H9 (cell line): ENCODE data around the gene TRPV3. TPM values are rescaled to one million over a fixed set of nuclear protein-coding genes. Genes with fewer than 3 reads are reported as not detected.

Experiments used
- DNase-seq: peaks from one replicate; pipeline ENCODE4 v3.0.0-alpha.2; 2017
- H2AFZ ChIP-seq: one replicate; pipeline ENCODE4 v1.6.1; 2013; ENCODE audit warnings: mild to moderate bottlenecking, low read length, control low read depth, moderate library complexity
- H2AK5ac ChIP-seq: 2 replicates; pipeline ENCODE4 v1.6.1; 2013; ENCODE audit warnings: low read length, control low read depth, mixed read lengths; ENCODE audit not compliant: insufficient read length
- H2BK120ac ChIP-seq: one replicate; pipeline ENCODE4 v1.6.1; 2013; ENCODE audit warnings: low read depth, mild to moderate bottlenecking, low read length, control low read depth, inconsistent platforms; ENCODE audit not compliant: poor library complexity, severe bottlenecking
- H2BK12ac ChIP-seq: 2 replicates; pipeline ENCODE4 v1.6.1; 2013; ENCODE audit warnings: low read length, control low read depth, mixed read lengths, low read depth; ENCODE audit not compliant: insufficient read length
- H2BK15ac ChIP-seq: 2 replicates; pipeline ENCODE4 v1.6.1; 2013; ENCODE audit warnings: low read depth, low read length, control low read depth
- H2BK20ac ChIP-seq: one replicate; pipeline ENCODE4 v1.6.1; 2013; ENCODE audit warnings: low read depth, mild to moderate bottlenecking, low read length, control low read depth, inconsistent platforms; ENCODE audit not compliant: poor library complexity, severe bottlenecking
- H2BK5ac ChIP-seq: 2 replicates; pipeline ENCODE4 v1.6.1; 2013; ENCODE audit warnings: low read length, control low read depth, mixed read lengths; ENCODE audit not compliant: insufficient read length
- H3K14ac ChIP-seq: 2 replicates; pipeline ENCODE4 v1.6.1; 2013; ENCODE audit warnings: low read length, control low read depth; ENCODE audit not compliant: insufficient read depth
- H3K18ac ChIP-seq: 2 replicates; pipeline ENCODE4 v1.6.1; 2013; ENCODE audit warnings: low read depth, mild to moderate bottlenecking, mixed read lengths, low read length, control low read depth; ENCODE audit not compliant: insufficient read length
- H3K23ac ChIP-seq: 2 replicates; pipeline ENCODE4 v1.6.1; 2013; ENCODE audit warnings: low read length, control low read depth, mixed read lengths, low read depth; ENCODE audit not compliant: insufficient read length
- H3K23me2 ChIP-seq: 2 replicates; pipeline ENCODE4 v1.6.1; 2013; ENCODE audit warnings: low read depth, mild to moderate bottlenecking, mixed read lengths, low read length, control low read depth; ENCODE audit not compliant: insufficient read length, poor library complexity, severe bottlenecking
- H3K27ac ChIP-seq: 2 replicates; pipeline ENCODE4 v1.5.1; 2013; ENCODE audit warnings: low read length, control low read depth, mixed read lengths, low read depth; ENCODE audit not compliant: insufficient read length
- H3K27me3 ChIP-seq: 2 replicates; pipeline ENCODE4 v1.6.1; 2013; ENCODE audit warnings: low read length, control low read depth, inconsistent platforms; ENCODE audit not compliant: insufficient read depth
- H3K4ac ChIP-seq: 2 replicates; pipeline ENCODE4 v1.6.1; 2013; ENCODE audit warnings: low read depth, mild to moderate bottlenecking, control low read depth, inconsistent platforms, low read length, moderate library complexity
- H3K4me1 ChIP-seq: 2 replicates; pipeline ENCODE4 v1.6.1; 2013; ENCODE audit warnings: low read length, control low read depth, inconsistent platforms; ENCODE audit not compliant: insufficient read depth
- H3K4me2 ChIP-seq: 2 replicates; pipeline ENCODE4 v1.6.1; 2013; ENCODE audit warnings: low read length, control low read depth, mixed read lengths; ENCODE audit not compliant: insufficient read length, insufficient read depth
- H3K56ac ChIP-seq: 2 replicates; pipeline ENCODE4 v1.6.1; 2013; ENCODE audit warnings: low read depth, mild to moderate bottlenecking, mixed read lengths, low read length, control low read depth; ENCODE audit not compliant: insufficient read length
- H3K79me1 ChIP-seq: 2 replicates; pipeline ENCODE4 v1.6.1; 2013; ENCODE audit warnings: low read depth, mild to moderate bottlenecking, moderate library complexity, low read length, control low read depth, inconsistent platforms; ENCODE audit not compliant: insufficient read depth, poor library complexity, severe bottlenecking
- H3K79me2 ChIP-seq: 2 replicates; pipeline ENCODE4 v1.6.1; 2013; ENCODE audit warnings: low read length, control low read depth, inconsistent platforms; ENCODE audit not compliant: insufficient read depth
- H3K9ac ChIP-seq: 2 replicates; pipeline ENCODE4 v1.6.1; 2013; ENCODE audit warnings: low read length, control low read depth, mixed read lengths; ENCODE audit not compliant: insufficient read length; ENCODE audit errors: extremely low read depth
- H3K9me3 ChIP-seq: one replicate; pipeline ENCODE4 v1.6.1; 2013; ENCODE audit warnings: low read depth, low read length, inconsistent platforms; ENCODE audit not compliant: control insufficient read depth
- H3T11ph ChIP-seq: one replicate; pipeline ENCODE4 v1.6.1; 2013; ENCODE audit warnings: mild to moderate bottlenecking, low read length, control low read depth, inconsistent platforms
- H4K20me1 ChIP-seq: one replicate; pipeline ENCODE4 v1.6.1; 2013; ENCODE audit not compliant: control insufficient read depth, insufficient read length, insufficient read depth
- H4K5ac ChIP-seq: 2 replicates; pipeline ENCODE4 v1.6.1; 2013; ENCODE audit warnings: low read depth, mild to moderate bottlenecking, mixed read lengths, low read length, control low read depth; ENCODE audit not compliant: insufficient read length
- H4K8ac ChIP-seq: replicated peaks from 2 replicates; pipeline ENCODE4 v1.6.1; 2013; ENCODE audit warnings: low read length, control low read depth, mixed read lengths, low read depth; ENCODE audit not compliant: insufficient read length
- H4K91ac ChIP-seq: 2 replicates; pipeline ENCODE4 v1.6.1; 2013; ENCODE audit warnings: low read depth, mild to moderate bottlenecking, moderate library complexity, mixed read lengths, low read length, control low read depth; ENCODE audit not compliant: insufficient read length
- H3K27ac Mint-ChIP-seq, 3 experiments: 2 replicates in 2 of 3; 3 replicates in 1 of 3; pipeline ENCODE4 v1.8.0; 2020 to 2021; ENCODE audit warnings: mixed read lengths in 3 of 3, mild to moderate bottlenecking in 1 of 3, moderate library complexity in 1 of 3
- H3K27me3 Mint-ChIP-seq: 2 replicates; pipeline ENCODE4 v1.8.0; 2021; ENCODE audit warnings: low read depth, mild to moderate bottlenecking, moderate library complexity, mixed read lengths
- H3K36me3 Mint-ChIP-seq, 3 experiments: 2 replicates in 2 of 3; 3 replicates in 1 of 3; pipeline ENCODE4 v1.8.0; 2020 to 2021; ENCODE audit warnings: low read depth in 3 of 3, mixed read lengths in 3 of 3; ENCODE audit not compliant: insufficient read depth in 1 of 3
- H3K4me1 Mint-ChIP-seq, 2 experiments: 2 replicates each; pipeline ENCODE4 v1.8.0; 2020; ENCODE audit warnings: mixed read lengths in 2 of 2
- H3K4me3 Mint-ChIP-seq, 2 experiments: 2 replicates in 1 of 2; 3 replicates in 1 of 2; pipeline ENCODE4 v1.8.0; 2020 to 2021; ENCODE audit warnings: mild to moderate bottlenecking in 2 of 2, mixed read lengths in 2 of 2, moderate library complexity in 1 of 2
- H3K9me3 Mint-ChIP-seq, 2 experiments: 2 replicates in 1 of 2; 3 replicates in 1 of 2; pipeline ENCODE4 v1.8.0; 2020; ENCODE audit warnings: mild to moderate bottlenecking in 2 of 2, mixed read lengths in 2 of 2, moderate library complexity in 1 of 2
- WGBS: extraction: QIAGEN DNeasy Blood & Tissue Kit; methylation state at CpG from one replicate; pipeline ENCODE4 v1.1.7; 2013; ENCODE audit warnings: missing lambda C conversion rate, low lambda C conversion rate, mixed read lengths; ENCODE audit not compliant: insufficient read length; ENCODE audit errors: extremely low coverage; 5-methylcytosine and 5-hydroxymethylcytosine counted together
- total RNA-seq: library from RNA; stranded (reverse); gene quantifications from 2 replicates; pipeline ENCODE4 v1.2.1, GENCODE V29; 2021
- TF ChIP-seq, protein P1 (sequence below): fragments of 200-600 bp; sonication (generic); conservative IDR thresholded peaks from 3 replicates; pipeline ENCODE4 v1.8.0; 2021; ENCODE audit warnings: antibody characterized with exemption, mild to moderate bottlenecking

TRPV3 gene
- total RNA-seq, 1 experiment from 2014 or later, result 0.63 TPM

DNA sequence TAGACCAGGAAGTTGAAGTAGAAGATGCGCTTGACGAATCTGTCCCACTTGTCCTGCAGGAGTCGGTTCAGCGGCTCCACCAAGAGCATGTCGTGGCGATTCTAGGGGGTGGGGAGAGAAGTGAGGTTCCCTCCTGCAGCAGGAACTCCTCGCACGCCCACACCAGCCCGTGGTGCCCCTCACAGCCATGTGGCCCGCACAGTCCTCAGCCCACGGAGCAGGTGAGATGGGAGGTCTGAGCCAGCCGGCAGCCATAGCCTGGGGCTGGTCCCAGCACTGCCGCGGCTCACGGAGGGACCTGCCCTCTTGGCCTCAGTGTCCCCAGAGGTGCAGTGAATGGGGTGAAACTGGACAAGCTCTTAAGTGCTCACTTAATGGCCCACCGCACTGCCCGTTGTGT is 28.2 kb upstream of the TRPV3 start:
- no peak overlapping the region for H2BK5ac ChIP-seq
- no peak overlapping the region for H2BK12ac ChIP-seq
- no peak overlapping the region for H3K4me3 Mint-ChIP-seq
- no peak overlapping the region for H4K8ac ChIP-seq
- no peaks in the 10 kb centered on the region for H3K9me3 Mint-ChIP-seq
- H3K4me1 Mint-ChIP-seq, result no peaks in the 10 kb centered on the region
- H2BK120ac ChIP-seq, result no peak overlapping the region
- no peak overlapping the region for H4K5ac ChIP-seq
- no peaks in the 10 kb centered on the region for H3K9me3 ChIP-seq
- no peak overlapping the region for H3K18ac ChIP-seq
- H3K14ac ChIP-seq, result no peak overlapping the region
- TF ChIP-seq, protein P1, sequence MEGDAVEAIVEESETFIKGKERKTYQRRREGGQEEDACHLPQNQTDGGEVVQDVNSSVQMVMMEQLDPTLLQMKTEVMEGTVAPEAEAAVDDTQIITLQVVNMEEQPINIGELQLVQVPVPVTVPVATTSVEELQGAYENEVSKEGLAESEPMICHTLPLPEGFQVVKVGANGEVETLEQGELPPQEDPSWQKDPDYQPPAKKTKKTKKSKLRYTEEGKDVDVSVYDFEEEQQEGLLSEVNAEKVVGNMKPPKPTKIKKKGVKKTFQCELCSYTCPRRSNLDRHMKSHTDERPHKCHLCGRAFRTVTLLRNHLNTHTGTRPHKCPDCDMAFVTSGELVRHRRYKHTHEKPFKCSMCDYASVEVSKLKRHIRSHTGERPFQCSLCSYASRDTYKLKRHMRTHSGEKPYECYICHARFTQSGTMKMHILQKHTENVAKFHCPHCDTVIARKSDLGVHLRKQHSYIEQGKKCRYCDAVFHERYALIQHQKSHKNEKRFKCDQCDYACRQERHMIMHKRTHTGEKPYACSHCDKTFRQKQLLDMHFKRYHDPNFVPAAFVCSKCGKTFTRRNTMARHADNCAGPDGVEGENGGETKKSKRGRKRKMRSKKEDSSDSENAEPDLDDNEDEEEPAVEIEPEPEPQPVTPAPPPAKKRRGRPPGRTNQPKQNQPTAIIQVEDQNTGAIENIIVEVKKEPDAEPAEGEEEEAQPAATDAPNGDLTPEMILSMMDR, result no peak
- no peaks in the 10 kb centered on the region for H4K20me1 ChIP-seq
- H3K23ac ChIP-seq, result no peak overlapping the region
- H4K91ac ChIP-seq, result no peak overlapping the region
- no peak overlapping the region for H3K4ac ChIP-seq
- H3K27ac Mint-ChIP-seq, result no peak overlapping the region
- no peaks in the 10 kb centered on the region for H3K4me1 ChIP-seq
- peaks cover 10 to 48% (median 41%) of the 10 kb centered on the region in 3 experiments for H3K36me3 Mint-ChIP-seq
- no peak overlapping the region for H3K9ac ChIP-seq
- no peaks in the 10 kb centered on the region for H3K27me3 Mint-ChIP-seq
- H3K23me2 ChIP-seq, result no peaks in the 10 kb centered on the region
- no peak overlapping the region for H3T11ph ChIP-seq
- no CpG with 5 or more reads among the region's 17 CpGs for WGBS
- H3K27me3 ChIP-seq, result no peaks in the 10 kb centered on the region
- H2BK20ac ChIP-seq, result no peak overlapping the region
- no peak overlapping the region for H3K56ac ChIP-seq
- no peak overlapping the region for H3K4me2 ChIP-seq
- no peak overlapping the region for H2BK15ac ChIP-seq
- DNase-seq, result no peak
- no peak overlapping the region for H2AFZ ChIP-seq
- H2AK5ac ChIP-seq, result no peak overlapping the region
- no peaks in the 10 kb centered on the region for H3K79me2 ChIP-seq
- H3K79me1 ChIP-seq, result no peaks in the 10 kb centered on the region
- H3K27ac ChIP-seq, result no peak overlapping the region
